Pancreas (tissue), 10 donors: ENCODE measurements around the gene IP6K1. TPM values are rescaled to one million over a fixed set of nuclear protein-coding genes. Genes with fewer than 3 reads are reported as not detected.

ENCODE experiments used
- ATAC-seq, 4 donors: fragments of 200-7000 bp; cut with Tn5 transposase; one replicate each; pipeline versions ENCODE4 v1.8.0 to v1.9.1; 2020; ENCODE audit warnings: mild to moderate bottlenecking in 4 of 4, moderate library complexity in 4 of 4
- DNase-seq, 6 donors: peaks; one replicate each; pipeline ENCODE4 v3.0.0-alpha.2; 2020
- FAIRE-seq: peaks from 2 replicates; lab custom pipeline; 2012; peaks lifted over from hg19 to GRCh38; lab: Jason Lieb, UNC
- H3K27ac ChIP-seq, 4 donors: fragments of 200-600 bp; sonication (generic); 1 replicate in 3 of 4; 2 replicates in 1 of 4; pipeline versions ENCODE4 v1.5.0 to v1.8.0; 2020
- H3K27me3 ChIP-seq, 4 donors: fragments of 200-600 bp; one replicate each; pipeline ENCODE4 v1.8.0; 2021
- H3K36me3 ChIP-seq, 3 donors: fragments of 200-600 bp; sonication (generic) in 1 of 3; one replicate each; pipeline versions ENCODE4 v1.5.0 to v1.8.0; 2020 to 2021
- H3K4me1 ChIP-seq, 3 donors: fragments of 200-600 bp; one replicate each; pipeline ENCODE4 v1.8.0; 2021
- H3K4me3 ChIP-seq, 4 donors: fragments of 200-600 bp; sonication (generic) in 2 of 4; one replicate each; pipeline versions ENCODE4 v1.5.0 to v1.8.0; 2020 to 2021
- H3K9me3 ChIP-seq, 4 donors: fragments of 200-600 bp; one replicate each; pipeline ENCODE4 v1.8.0; 2021
- CTCF ChIP-seq, 4 donors: fragments of 200-600 bp; sonication (generic) in 3 of 4; IDR thresholded peaks; one replicate each; pipeline versions ENCODE4 v1.5.0 to v1.8.0; 2021; ENCODE audit warnings: antibody characterized with exemption in 4 of 4
- WGBS, 2 donors: extraction: QIAGEN DNeasy Blood & Tissue Kit; methylation state at CpG; one replicate each; pipeline ENCODE4 v1.1.7; 2013; 5-methylcytosine and 5-hydroxymethylcytosine counted together
- intact Hi-C, 3 donors: fragments of 100-400 bp; cut with DNase I; formaldehyde crosslinking; loops; one replicate each; pipeline versions ENCODE4 v1.11.1 to v1.14.2; 2022
- polyA plus RNA-seq, 2 donors: library from polyadenylated mRNA; stranded (reverse); fragments of 200-250 nt; gene quantifications; one replicate each; pipeline ENCODE4 v1.2.3, GENCODE V29; 2013
- total RNA-seq, 6 donors: library from RNA; stranded (reverse); fragmentation: NEBNext Ultra II Directional in 4 of 6; extraction: Animal tissue kit (Norgen Biotek cat#: 25700) in 4 of 6; gene quantifications; one replicate each; pipeline versions ENCODE4 v1.2.1 to v1.2.4, GENCODE V29; 2021 to 2023
- donor health status: healthy with polysubstance abuse.
- donor health status: DM: no; HTN: no; CAD: no; lungs with moderate emphysema.
- donor health status: DM: no; HTN: no; CAD: no.
- donor health status: control.
- donor health status: control.
- donor health status: Bipolar disorder and iron deficiency.
- donor health status: DM: yes; HTN: yes; CAD: no.
- donor health status: DM: no; HTN: no; CAD: no.
- donor health status: DM: no; HTN: no; CAD: no.
- donor health status: DM: yes; HTN: yes; CAD: no.

IP6K1 gene
- total and polyA plus RNA-seq, 8 donors = 11.2 to 28.5 (median 15.2) TPM

GRCh38 chr3:49711489-49711888, 74.9 kb downstream of the IP6K1 start:
- WGBS, 2 donors = 96% methylated on average over 5 of the region's 5 CpGs

GRCh38 chr3:49709852-49710251, 76.5 kb downstream of the IP6K1 start:
- no peaks in the 10 kb centered on the region for H3K4me1 ChIP-seq
- TF ChIP-seq CTCF (IDR thresholded peaks at IDR 0.05) = no peak
- no peak overlapping the region for H3K27ac ChIP-seq
- no peak for FAIRE-seq
- WGBS, 2 donors = 95 to 96% methylated on average over 8 of the region's 8 CpGs
- no peak for ATAC-seq
- H3K9me3 ChIP-seq = no peaks in the 10 kb centered on the region
- intact Hi-C loops = loop anchor here in 1 of 3 donors (10.0 kb wide), 1 partner anchor 135 kb away; no protein-coding TSS in a partner anchor
- H3K27me3 ChIP-seq = no peaks in the 10 kb centered on the region
- no peak for DNase-seq
- H3K36me3 ChIP-seq = peaks cover 0 to 9% (median 0%) of the 10 kb centered on the region in 3 donors
- no peak overlapping the region for H3K4me3 ChIP-seq

More at GRCh38 chr3:49711489-49711888, 74.9 kb downstream of the IP6K1 start:
- H3K9me3 ChIP-seq = no peaks in the 10 kb centered on the region
- DNase-seq (no peak), FAIRE-seq (no peak), ATAC-seq (no peak)
- H3K4me3 ChIP-seq = no peak overlapping the region
- no peaks in the 10 kb centered on the region for H3K4me1 ChIP-seq
- H3K36me3 ChIP-seq = no peaks in the 10 kb centered on the region
- H3K27ac ChIP-seq = no peak overlapping the region
- no peak for TF ChIP-seq CTCF (IDR thresholded peaks at IDR 0.05)
- intact Hi-C loops = no loop called here
- no peaks in the 10 kb centered on the region for H3K27me3 ChIP-seq

GRCh38 chr3:49707113-49707480, 79.2 kb downstream of the IP6K1 start:
- FAIRE-seq (no peak), DNase-seq (no peak), ATAC-seq (no peak)
- no peaks in the 10 kb centered on the region for H3K9me3 ChIP-seq
- no peak overlapping the region for H3K27ac ChIP-seq
- TF ChIP-seq CTCF (IDR thresholded peaks at IDR 0.05) = no peak
- no peaks in the 10 kb centered on the region for H3K27me3 ChIP-seq
- intact Hi-C loops = loop anchor here in 1 of 3 donors (10.0 kb wide), 1 partner anchor 138 kb away; no protein-coding TSS in a partner anchor
- WGBS, 2 donors = 71 to 79% methylated on average over 4 of the region's 4 CpGs
- H3K36me3 ChIP-seq = peaks cover 0 to 9% (median 0%) of the 10 kb centered on the region in 3 donors
- H3K4me1 ChIP-seq = no peaks in the 10 kb centered on the region
- H3K4me3 ChIP-seq = no peak overlapping the region

GRCh38 chr3:49706456-49707112, 79.8 kb downstream of the IP6K1 start:
- H3K9me3 ChIP-seq = no peaks in the 10 kb centered on the region
- no peak overlapping the region for H3K27ac ChIP-seq
- FAIRE-seq (no peak), ATAC-seq (no peak), DNase-seq (no peak)
- no peaks in the 10 kb centered on the region for H3K4me1 ChIP-seq
- H3K27me3 ChIP-seq = no peaks in the 10 kb centered on the region
- 81 to 83% methylated on average over 9 of the region's 9 CpGs for WGBS, 2 donors
- no peak overlapping the region for H3K4me3 ChIP-seq
- no peak for TF ChIP-seq CTCF (IDR thresholded peaks at IDR 0.05)
- peaks cover 0 to 9% (median 0%) of the 10 kb centered on the region in 3 donors for H3K36me3 ChIP-seq
- intact Hi-C loops = loop anchor here in 1 of 3 donors (10.0 kb wide), 1 partner anchor 138 kb away; no protein-coding TSS in a partner anchor

- ATAC-seq = no peak
- no peak for TF ChIP-seq CTCF (IDR thresholded peaks at IDR 0.05)
These were observed 80.9 kb downstream of the IP6K1 start for GRCh38 chr3:49705390-49705960.

More at GRCh38 chr3:49705390-49705960, 80.9 kb downstream of the IP6K1 start:
- intact Hi-C loops = loop anchor here in 1 of 3 donors (10.0 kb wide), 1 partner anchor 139 kb away; no protein-coding TSS in a partner anchor
- Histone ChIP-seq H3K36me3 (peaks cover 0 to 9% (median 0%) of the 10 kb centered on the region in 3 donors), H3K4me3 (no peak overlapping the region), H3K4me1 (no peaks in the 10 kb centered on the region), H3K27ac (no peak overlapping the region), H3K27me3 (no peaks in the 10 kb centered on the region), H3K9me3 (no peaks in the 10 kb centered on the region)
- peak in 1 of 6 donors; percentile 46 for DNase-seq
- no peak for FAIRE-seq
- 93 to 95% methylated on average over 17 of the region's 17 CpGs for WGBS, 2 donors
